ENCODE measurements around the gene DCAF4.

Gene DCAF4

DNA sequence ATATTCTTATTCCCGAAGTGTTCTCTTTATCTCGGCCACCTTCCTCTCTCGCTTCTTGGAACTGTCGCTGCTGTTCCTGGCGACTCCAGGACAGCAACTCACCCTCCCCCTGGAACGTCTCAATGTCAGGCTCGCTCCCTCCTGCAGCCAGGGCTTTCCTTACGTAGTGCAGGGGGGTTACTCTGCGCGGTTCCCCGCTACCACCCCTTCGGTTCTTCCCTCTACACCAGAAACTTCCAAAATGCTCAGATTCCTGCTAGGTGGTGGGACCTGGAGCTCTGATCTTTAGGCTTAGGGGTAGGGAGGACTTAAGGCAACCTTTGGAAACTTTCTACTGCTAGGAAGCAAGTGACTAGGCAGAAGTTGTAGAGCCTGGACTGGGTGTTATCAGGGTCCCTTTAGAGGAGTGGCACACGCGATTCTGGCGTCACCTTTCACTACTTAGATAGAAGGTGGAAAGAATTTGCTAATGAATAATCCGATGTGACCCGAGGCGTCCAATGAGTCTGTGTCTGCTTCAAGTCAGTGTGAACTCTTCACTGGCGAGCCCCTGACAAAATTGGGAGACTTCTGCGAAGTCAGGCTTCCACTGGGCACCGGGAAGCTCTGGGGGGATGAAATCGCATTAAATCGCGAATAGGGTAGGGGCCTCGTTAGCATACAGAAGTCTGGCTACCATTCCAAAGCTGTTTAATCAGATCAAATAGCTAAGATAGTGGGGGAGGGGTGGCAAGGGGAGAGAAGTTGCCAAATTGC, 31.5 kb upstream of the DCAF4 start:
- no peak for DNase-seq (ENCODE audit: low read depth in 2 of 2)

DNA sequence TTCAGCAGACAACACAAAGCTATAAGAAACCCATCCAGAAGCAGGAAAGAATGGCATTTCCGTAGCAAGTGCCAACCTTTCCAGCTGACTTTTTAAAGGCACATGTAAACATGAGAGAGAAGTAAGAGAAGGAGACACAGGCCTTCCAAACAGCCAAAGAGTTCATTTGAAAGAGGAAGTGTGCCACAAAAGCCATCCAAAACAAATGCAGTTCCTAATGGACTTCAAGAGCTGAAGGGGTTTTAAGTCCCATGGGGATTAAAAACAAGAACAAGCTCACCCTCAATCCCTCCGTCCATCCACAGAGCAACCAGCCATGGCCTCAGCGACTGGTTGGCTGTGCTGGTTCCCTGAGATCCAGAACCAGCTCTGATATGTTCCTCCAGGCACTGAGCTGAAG, 27.8 kb upstream of the DCAF4 start:
- no peak for DNase-seq (ENCODE audit: low read depth in 2 of 2)

DNA sequence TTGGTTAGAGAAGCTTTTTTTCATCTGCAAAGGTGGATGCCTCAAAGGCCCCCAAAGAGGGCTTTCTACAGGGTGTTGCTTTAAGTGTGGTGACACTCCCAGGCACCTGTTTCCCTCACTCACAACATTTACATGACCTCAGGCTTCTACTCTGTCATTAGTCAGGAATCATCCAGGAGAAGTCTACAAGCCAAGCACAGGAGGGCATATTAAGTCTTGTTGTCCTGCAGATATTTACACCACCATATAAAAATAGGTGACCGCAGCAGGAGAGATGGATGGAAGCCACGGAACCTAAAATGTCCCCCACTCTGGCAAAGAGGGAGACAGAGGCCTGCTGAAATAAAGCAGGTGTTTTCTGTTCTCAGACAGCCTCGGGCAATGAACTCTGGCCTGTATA, 24.9 kb upstream of the DCAF4 start:
- DNase-seq (ENCODE audit: low read depth in 2 of 2), result no peak

DNA sequence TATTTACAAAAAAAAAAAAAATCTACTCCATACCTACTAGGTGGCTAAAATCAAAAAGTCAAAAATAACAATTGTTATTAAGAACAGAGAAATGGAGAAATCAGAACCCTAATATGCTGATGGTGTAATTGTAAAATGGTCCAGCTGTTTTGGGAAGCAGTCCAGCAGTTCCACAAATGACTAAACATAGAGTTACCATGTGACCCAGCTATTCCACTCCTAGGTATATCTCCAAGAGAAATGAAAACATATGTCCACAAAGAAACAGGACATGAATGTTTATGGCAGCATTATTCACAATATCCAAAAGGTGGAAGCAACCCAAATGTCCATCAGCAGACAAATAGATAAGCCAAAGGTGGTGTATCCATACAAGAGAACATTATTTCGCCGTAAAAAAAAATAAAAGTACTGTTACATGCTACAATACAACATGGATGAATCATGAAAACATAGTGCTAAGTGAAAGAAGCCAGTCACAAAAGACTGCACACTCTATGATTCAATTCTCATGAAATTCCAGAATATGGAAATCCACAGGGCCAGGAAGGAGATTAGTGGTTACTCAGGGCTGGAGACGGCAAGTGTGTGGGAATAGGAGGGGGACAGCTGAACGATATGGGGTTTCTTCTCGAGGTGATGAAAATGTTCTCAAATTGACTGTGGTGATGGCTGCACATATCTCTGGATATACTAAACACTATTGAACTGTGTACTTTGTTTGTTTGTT, 23.3 kb upstream of the DCAF4 start:
- no peak for DNase-seq (ENCODE audit: low read depth in 2 of 2)

DNA sequence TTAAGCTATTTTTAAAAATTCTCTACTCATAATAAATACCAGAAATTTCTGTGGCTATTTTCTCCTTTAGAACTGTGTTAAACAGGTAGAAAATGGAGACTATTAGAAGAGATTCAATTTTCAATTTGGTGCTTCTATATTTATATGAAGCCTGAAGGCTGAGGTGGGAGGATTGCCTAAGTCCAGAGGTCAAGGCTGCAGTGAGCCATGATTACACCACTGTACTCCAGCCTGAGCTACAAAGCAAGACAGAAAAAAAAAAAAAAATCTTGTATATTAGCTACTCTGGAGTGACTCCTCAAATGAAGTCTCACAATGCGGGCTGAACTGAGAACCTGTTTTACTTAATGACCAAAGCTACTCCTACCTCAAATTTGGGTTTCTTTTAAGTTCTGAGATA, 22.5 kb upstream of the DCAF4 start:
- no peak for DNase-seq (ENCODE audit: low read depth in 2 of 2)

DNA sequence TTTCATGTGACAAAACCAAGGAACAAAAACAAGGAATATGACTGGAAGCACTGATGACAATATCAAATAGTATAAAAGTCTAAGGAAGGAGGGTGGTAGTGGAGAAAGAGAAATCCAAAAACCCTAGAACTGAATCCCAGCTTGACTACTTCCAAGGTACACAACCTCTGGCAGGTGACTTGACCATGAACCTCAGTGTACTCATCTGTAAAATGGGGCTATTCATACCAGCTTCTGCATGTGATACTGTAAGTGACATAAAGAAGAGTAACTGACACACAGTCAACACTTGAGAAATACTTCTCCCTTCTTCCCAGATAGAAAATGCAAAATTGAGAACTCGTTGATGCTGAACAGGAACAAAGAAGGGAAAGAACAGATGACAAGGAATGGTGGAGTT, 22.0 kb upstream of the DCAF4 start:
- DNase-seq (ENCODE audit: low read depth in 2 of 2), result no peak

DNA sequence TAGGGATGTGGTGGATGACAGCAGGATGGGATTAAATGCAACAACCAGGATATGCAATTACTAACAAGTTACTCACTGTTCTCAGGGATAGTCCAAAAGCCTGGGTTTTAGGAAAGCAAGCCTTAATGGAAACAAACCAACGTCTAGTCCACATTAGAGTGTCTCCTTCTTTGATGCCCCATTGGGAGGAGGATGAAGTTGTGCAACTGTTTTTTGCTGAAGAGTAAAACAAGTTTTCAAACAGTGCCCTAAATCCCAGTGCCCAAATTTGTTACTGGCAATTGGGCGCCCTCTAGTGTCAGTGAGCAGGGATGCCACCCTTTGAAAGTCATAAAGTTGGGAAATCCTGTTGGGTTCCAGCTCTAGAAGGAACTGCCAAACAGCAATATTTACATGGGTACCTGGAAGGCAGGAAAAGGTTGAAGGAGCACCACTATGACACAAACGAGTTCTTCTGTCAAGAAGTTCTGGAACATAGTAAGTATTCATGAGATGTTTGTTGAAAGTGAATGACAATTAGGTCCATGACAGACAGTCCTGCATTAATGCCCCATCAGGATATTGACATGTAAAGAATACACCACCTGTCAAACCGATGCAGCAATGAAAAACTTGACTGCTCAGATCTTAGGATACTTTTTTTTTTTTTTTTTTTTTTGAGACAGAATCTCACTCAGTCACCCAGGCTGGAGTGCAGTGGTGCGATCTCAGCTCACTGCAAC, 21.3 kb upstream of the DCAF4 start:
- DNase-seq (ENCODE audit: low read depth in 2 of 2), result peak in 1 of 2 donors; percentile 42

DNA sequence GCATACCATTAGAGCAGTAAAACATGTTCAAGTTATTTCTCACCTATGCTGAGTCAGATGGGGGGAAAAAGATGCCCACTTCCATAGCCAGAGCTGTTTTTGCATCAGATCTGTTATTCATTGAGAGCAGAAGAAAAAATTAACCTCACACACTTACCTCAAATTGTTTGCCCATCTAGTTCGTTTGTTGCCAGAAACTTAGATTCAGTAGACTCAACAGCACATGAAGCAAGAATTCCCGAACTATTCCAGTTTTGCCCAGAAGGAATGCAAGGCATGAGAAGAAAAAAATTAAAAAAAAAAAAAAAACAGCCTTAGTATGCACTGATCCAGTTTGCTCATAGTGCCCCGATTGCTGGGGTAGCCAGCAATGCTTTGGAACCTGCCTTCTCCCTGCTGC, 19.9 kb upstream of the DCAF4 start:
- no peak for DNase-seq (ENCODE audit: low read depth in 2 of 2)

DNA sequence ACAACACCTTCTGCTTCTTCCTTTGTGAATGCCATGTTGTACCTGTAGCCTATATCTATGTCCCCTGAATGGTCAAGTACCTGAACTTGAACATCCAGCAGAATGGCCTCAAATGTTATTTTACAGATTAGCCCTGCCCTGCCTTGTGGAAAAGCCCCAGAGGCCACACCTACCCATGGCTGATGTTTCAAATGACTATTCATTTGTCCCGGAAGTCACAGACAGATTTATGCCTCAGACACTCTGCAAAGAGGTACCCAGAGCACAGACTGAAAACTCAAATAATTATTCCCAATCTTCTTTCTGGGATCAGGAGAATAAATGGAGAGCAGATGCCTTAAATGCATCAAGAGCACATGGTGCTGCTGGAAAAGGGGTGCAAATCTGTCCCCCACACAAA, 19.4 kb upstream of the DCAF4 start:
- no peak for DNase-seq (ENCODE audit: low read depth in 2 of 2)

DNA sequence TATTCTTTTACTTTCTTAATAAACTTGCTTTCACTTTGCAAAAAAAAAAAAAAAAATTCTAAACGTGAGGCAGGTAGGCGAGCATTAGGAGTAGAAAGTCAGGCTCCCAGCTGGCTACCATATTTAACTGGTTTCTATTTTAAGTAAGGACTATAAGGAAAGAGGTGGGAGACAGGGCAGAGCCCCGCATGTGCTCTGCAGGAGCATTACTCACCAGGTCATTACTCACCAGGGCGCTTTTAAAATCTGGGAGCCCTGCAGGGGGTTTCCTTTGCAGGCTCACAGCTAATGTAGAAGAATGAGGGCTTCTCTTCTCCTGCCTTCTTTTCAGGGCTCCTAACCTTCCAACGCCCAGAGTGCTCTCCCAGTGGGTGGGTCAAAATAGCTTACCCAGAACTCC, 18.4 kb upstream of the DCAF4 start:
- DNase-seq (ENCODE audit: low read depth in 2 of 2), result no peak

DNA sequence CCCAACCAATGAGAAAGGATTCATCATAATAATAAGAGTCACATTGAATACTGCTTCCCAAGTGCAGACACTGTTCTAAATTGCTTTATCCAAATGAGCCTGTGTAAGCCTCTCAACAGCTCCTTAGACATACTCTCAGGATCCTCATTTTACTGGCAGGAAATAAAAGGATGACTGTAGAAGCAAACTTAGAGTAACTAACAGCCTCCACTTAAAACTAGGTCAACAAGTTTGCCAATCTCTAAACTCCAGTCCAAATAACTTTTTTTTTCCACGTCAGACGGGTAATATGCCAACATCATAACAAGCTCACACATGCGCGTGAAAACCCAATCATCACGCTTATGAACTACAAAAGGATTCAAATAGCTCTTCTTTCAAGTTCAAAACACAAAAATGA, 17.1 kb upstream of the DCAF4 start:
- no peak for DNase-seq (ENCODE audit: low read depth in 2 of 2)

DNA sequence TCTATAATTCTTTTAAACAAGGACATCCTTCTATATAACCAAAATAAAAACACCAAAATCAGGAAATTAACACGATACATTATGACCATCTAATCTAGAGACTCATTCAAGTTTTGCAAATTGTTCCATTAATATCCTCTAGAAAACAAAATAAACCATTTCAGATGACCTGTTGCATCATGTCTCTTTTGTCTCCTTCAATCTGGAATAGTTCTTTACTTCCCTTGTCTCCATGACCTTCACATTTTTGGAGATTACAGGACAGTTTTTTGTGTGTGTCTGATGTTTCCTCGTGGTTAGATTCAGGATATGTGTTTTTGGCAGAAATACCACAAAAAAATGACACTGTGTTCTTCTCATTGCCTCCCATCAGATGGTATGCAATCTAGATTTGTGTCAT, 12.5 kb upstream of the DCAF4 start:
- no peak for DNase-seq (ENCODE audit: low read depth in 2 of 2)

DNA sequence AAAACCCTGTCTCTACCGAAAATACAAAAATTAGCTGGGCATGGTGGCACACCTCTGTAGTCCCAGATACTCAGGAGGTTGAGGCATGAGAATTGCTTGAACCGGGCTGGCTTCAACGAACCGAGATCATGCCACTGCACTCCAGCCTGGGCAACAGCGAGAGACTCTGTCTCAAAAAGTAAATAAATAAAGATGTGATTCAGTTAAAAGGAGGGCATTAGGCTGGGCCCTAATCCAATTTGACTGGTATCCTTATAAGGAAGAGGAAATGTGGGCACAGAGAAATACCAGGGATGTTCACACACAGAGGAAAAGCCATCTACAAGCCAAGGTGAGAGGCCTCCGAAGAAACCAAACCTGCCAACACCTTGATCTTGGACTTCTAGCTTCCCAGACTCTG, 10.1 kb upstream of the DCAF4 start:
- DNase-seq (ENCODE audit: low read depth in 2 of 2), result no peak

DNA sequence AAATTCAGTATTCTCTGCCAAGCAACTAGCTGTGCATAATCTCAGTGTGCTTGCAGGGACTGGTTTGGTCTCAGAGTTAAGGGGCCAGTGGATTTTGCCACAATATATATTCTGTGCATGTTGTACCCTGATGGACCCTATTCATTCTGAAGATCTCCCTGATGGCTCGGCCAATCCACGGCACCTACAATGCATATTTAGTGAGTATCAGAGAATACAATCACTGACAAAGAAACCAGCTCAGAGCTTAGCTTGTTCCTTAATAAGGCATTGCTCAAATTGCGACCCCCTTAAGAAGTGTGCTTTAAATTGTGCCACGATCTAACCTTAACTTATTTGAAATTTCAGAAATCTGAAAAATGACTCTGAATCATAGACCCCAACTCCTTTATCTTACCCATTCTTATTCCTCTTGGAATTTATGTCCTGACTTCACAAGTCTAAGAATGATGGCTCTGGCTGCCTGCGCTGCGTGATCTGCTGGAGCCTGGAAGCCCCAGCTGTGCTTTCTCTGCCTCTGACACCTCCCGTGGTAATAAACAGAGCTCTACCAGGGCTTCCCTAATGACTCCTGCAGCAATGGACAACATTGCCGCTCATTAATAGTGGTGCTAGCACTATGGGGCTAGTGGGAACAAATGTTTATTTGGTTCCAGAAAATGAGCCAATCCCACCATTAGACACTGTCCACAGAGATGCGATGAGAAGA, 9.0 kb upstream of the DCAF4 start:
- DNase-seq (ENCODE audit: low read depth in 2 of 2), result no peak

DNA sequence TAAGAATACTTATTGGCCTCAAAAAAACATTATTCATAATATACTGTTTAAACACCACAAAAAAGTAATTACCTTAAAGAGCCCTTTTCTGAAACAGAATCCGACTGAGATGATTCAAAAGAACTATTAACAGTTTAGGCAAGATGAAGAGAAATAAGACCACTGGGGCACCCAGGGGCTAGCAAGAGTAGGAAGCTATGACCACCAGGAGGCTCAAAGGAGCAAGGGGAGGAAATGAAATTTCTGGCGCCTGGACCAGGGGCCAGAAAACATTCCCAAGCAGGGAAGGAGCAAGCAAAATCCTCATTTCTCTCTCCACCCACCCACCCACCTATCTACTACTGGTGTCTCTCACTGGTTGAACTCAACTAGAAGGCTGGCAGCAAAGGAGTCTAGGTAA, 6.3 kb upstream of the DCAF4 start:
- no peak for DNase-seq (ENCODE audit: low read depth in 2 of 2)

DNA sequence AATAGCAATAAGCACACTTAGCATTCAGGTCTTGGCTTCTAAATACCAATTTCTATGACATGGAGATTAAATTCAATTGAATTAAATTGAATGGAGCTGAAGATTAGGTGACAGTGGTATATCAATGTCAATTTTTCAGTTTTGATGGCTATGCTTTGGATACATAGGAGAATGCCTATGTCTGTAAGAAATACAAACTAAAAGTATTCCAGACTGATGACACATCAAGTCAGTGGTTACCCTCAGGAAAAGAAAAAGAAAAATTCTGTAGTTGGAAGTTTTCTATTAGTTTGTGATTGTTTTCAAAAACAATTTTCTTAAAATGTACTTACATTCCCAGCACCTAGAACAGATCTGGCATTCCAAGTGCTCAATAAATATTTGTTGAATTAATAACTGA, 4.9 kb upstream of the DCAF4 start:
- DNase-seq (ENCODE audit: low read depth in 2 of 2), result no peak

DNA sequence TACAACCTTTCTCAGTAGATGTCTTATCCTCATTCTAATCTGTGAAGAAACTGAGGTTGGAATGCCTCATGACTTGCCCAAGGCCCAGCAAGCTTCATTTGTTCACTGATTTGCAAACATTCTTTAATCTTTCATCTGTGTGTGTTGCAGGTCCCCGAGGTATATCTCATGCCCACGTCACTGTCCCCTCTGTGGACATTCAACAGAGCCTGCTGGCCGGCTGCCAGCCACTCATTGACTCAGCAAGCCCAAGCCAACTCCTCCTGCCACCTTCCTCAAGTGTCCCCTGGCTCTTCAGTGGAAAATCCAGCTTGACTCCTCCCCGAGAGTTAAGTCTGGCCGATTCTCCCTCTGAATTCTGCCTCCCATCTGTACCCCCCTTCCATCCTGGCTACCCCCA, 1.9 kb upstream of the DCAF4 start:
- DNase-seq (ENCODE audit: low read depth in 2 of 2), result no peak

DNA sequence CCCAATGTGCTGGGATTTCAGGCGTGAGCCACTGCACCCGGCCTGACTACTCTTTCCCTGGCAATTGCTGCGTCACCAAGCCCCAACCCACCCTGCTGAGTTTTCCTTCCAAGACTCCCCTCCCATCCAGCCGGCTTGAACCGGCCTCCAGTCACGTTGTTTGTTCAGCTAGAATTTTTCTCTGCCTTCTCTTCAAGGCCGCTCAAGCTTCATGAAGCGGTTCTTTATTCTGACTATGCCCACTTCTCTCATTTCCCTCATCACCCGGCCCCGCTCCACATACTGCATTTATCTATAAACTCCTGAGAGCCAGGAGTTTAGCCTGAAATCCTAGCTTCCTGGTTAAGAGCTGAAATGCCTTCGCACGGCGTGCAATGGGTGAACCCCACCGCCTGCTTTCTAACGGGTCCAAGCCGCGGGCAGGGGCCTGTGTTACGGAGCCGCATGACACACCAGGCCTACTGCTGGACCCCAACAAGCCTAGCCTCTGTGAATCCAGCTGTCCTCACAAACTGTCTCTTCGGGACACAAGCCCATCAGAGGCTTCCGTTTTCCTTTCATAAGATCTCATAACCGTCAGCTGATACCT, 999 bp upstream of the DCAF4 start:
- no peak for DNase-seq (ENCODE audit: low read depth in 2 of 2)

DNA sequence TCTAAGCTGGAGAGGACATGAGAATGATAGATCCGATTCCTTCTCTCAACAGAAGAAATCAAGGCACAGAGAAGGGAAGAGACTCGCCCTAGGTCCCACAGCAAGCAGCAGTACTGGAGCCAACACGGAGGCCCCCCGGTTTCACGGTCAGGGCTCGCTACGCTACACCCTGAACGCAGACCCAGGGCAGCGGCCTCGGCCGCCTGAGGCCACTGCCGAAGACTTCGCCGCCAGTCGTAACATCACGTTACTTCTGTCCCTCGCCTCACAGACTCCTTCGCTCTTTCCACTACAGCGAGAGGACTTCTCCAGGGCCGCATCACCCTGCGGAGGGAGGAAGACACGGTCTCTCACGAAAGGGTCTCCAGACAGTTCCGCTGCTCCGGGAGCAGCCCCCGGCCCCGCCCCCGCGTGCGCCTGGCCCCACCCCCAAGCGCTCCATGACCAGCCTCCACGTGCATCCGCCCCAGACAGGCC, 411 bp upstream of the DCAF4 start:
- DNase-seq (ENCODE audit: low read depth in 2 of 2), result no peak

DNA sequence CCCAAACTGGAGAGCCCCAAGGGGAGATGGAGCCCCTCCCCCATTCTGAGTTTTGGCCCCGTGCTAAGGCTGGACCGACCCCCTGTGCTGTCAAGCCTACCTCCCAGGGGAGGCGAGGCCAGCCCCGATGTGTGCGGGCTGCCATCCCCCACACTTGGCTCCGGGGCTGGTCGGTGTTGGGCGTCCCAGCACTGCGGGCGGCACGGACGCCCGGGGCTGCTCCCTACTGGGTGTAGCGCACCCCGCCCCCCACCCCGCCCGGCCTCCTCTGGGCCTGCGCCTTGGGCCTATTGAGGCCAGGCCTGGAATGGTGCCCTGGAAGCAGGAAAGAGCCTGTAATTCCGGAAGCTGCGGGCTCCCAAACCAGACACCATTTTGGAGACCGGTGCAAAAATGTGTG, 2.6 kb downstream of the DCAF4 start:
- no peak for DNase-seq (ENCODE audit: low read depth in 2 of 2)

DNA sequence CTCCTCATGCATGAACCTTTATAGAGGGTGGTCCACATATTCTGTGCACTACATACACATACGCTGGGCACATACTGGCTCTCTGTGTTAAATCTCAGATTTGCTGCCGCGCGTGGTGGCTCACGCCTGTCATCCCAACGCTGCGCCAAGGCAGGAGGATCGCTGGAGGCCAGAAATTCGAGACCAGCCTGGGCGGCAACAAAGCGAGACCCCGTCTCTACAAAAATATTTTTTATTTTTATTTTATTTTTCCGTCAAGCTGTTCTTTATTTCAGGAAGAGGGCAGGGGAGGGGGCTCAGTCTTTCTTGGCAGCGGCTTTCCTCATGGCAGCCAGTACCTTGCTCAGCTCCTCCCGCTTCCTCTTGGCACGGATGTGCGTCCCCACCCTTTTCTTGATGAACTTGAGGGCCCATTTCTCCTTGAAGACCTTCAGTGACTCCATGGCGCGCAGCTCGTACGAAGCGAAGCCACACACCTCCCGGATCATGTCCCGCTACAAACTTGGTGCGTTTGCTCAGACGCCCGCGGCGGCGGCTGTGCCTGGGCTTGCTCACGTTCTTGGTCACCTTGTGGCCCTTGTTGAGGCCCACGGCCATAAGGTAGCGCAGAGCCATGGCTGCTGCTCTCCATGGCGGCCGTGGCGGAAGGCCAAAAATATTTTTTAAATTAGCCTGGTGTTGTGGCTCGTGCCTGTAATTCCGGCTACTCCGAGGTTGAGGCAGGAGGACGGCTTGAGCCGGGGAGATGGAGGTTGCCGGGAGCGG, 3.2 kb downstream of the DCAF4 start:
- DNase-seq (ENCODE audit: low read depth in 2 of 2), result no peak
